Peyer's patch (tissue), 4 donors: ENCODE measurements around the gene CNTNAP2. TPM values are rescaled to one million over a fixed set of nuclear protein-coding genes. Genes with fewer than 3 reads are reported as not detected.
"Not testable (repeated sequence)": the region's sequence is repeated elsewhere in the genome, so short reads cannot be mapped to it uniquely, and the experiment has no call there.

Experiments used
- DNase-seq, 3 donors: peaks; one replicate each; pipeline ENCODE4 v3.0.0-alpha.2; 2017 to 2019
- H3K27ac ChIP-seq, 4 donors: fragments of 200-600 bp; sonication (generic); one replicate each; pipeline ENCODE4 v1.5.1; 2016 to 2019
- H3K27me3 ChIP-seq, 2 donors: fragments of 200-600 bp; sonication (generic); one replicate each; pipeline ENCODE4 v1.5.1; 2019
- H3K36me3 ChIP-seq, 3 donors: fragments of 200-600 bp; sonication (generic); one replicate each; pipeline ENCODE4 v1.5.1; 2016 to 2019
- H3K4me1 ChIP-seq, 4 donors: fragments of 200-600 bp; sonication (generic); one replicate each; pipeline ENCODE4 v1.5.1; 2016 to 2019
- H3K4me3 ChIP-seq, 4 donors: fragments of 200-600 bp; sonication (generic); 1 replicate in 3 of 4; 2 replicates in 1 of 4; pipeline ENCODE4 v1.5.1; 2016 to 2019; ENCODE audit warnings: mild to moderate bottlenecking in 1 of 4
- H3K9me3 ChIP-seq, 4 donors: fragments of 200-600 bp; sonication (generic); one replicate each; pipeline ENCODE4 v1.5.1; 2016 to 2019; ENCODE audit warnings: mild to moderate bottlenecking in 1 of 4
- POLR2A ChIP-seq, 2 donors: fragments of 450-650 bp; IDR thresholded peaks; one replicate each; pipeline ENCODE4 v1.5.1; 2017; ENCODE audit warnings: antibody characterized with exemption in 2 of 2, mild to moderate bottlenecking in 2 of 2, moderate library complexity in 2 of 2
- total RNA-seq, 4 donors: library from RNA; depleted of rRNA; stranded (reverse); fragments of >200 nt; gene quantifications; one replicate each; pipeline ENCODE4 v1.1.0, GENCODE V29; 2016
- TF ChIP-seq, protein P1 (sequence below), 6 experiments: fragments of 450-650 bp in 4 of 6; fragments of 200-600 bp in 2 of 6; sonication (generic) in 1 of 6; IDR thresholded peaks; one replicate each; pipeline ENCODE4 v1.5.1; 2017 to 2019; ENCODE audit warnings: antibody characterized with exemption in 6 of 6, mild to moderate bottlenecking in 3 of 6, moderate library complexity in 1 of 6

The CNTNAP2 gene
- total RNA-seq, 4 donors from 2014 or later = 1.5 to 4.9 (median 3.6) TPM

- H3K27ac ChIP-seq = no peak overlapping the region
- H3K27me3 ChIP-seq = no peaks in the 10 kb centered on the region
These were observed 1659.1 kb downstream of the CNTNAP2 start for GRCh38 chr7:147775516-147776284.

GRCh38 chr7:147777309-147777708 is 1660.7 kb downstream of the CNTNAP2 start:
- Histone ChIP-seq H3K4me1 (no peaks in the 10 kb centered on the region), H3K4me3 (no peak overlapping the region), H3K27me3 (no peaks in the 10 kb centered on the region), H3K36me3 (no peaks in the 10 kb centered on the region), H3K27ac (no peak overlapping the region), H3K9me3 (no peaks in the 10 kb centered on the region)
- no peak for TF ChIP-seq POLR2A (IDR thresholded peaks at IDR 0.05)
- TF ChIP-seq, protein P1, sequence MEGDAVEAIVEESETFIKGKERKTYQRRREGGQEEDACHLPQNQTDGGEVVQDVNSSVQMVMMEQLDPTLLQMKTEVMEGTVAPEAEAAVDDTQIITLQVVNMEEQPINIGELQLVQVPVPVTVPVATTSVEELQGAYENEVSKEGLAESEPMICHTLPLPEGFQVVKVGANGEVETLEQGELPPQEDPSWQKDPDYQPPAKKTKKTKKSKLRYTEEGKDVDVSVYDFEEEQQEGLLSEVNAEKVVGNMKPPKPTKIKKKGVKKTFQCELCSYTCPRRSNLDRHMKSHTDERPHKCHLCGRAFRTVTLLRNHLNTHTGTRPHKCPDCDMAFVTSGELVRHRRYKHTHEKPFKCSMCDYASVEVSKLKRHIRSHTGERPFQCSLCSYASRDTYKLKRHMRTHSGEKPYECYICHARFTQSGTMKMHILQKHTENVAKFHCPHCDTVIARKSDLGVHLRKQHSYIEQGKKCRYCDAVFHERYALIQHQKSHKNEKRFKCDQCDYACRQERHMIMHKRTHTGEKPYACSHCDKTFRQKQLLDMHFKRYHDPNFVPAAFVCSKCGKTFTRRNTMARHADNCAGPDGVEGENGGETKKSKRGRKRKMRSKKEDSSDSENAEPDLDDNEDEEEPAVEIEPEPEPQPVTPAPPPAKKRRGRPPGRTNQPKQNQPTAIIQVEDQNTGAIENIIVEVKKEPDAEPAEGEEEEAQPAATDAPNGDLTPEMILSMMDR (IDR thresholded peaks at IDR 0.05) = no peak
- no peak for DNase-seq

More at GRCh38 chr7:147775516-147776284, 1659.1 kb downstream of the CNTNAP2 start:
- H3K4me1 ChIP-seq = no peaks in the 10 kb centered on the region
- H3K36me3 ChIP-seq = no peaks in the 10 kb centered on the region
- DNase-seq = no peak
- no peaks in the 10 kb centered on the region for H3K9me3 ChIP-seq
- no peak overlapping the region for H3K4me3 ChIP-seq
- TF ChIP-seq, protein P1 (IDR thresholded peaks at IDR 0.05) = no peak
- no peak for TF ChIP-seq POLR2A (IDR thresholded peaks at IDR 0.05)

- H3K36me3 ChIP-seq = no peaks in the 10 kb centered on the region
- no peak overlapping the region for H3K4me3 ChIP-seq
- H3K4me1 ChIP-seq = no peaks in the 10 kb centered on the region
- no peak overlapping the region for H3K27ac ChIP-seq
- DNase-seq = no peak
- H3K9me3 ChIP-seq = no peaks in the 10 kb centered on the region
- TF ChIP-seq, protein P1 (IDR thresholded peaks at IDR 0.05) = no peak
- no peak for TF ChIP-seq POLR2A (IDR thresholded peaks at IDR 0.05)
- no peaks in the 10 kb centered on the region for H3K27me3 ChIP-seq
These were observed 1663.3 kb downstream of the CNTNAP2 start for GRCh38 chr7:147779949-147780348.

GRCh38 chr7:147796581-147796980 is 1680.0 kb downstream of the CNTNAP2 start:
- H3K27ac ChIP-seq = no peak overlapping the region
- TF ChIP-seq POLR2A (IDR thresholded peaks at IDR 0.05) = no peak
- TF ChIP-seq, protein P1 (IDR thresholded peaks at IDR 0.05) = no peak
- no peak for DNase-seq
- no peaks in the 10 kb centered on the region for H3K4me1 ChIP-seq
- no peaks in the 10 kb centered on the region for H3K36me3 ChIP-seq
- H3K27me3 ChIP-seq = no peaks in the 10 kb centered on the region
- H3K4me3 ChIP-seq = no peak overlapping the region
- no peaks in the 10 kb centered on the region for H3K9me3 ChIP-seq

GRCh38 chr7:147798001-147798400 is 1681.4 kb downstream of the CNTNAP2 start:
- no peak overlapping the region for H3K27ac ChIP-seq
- H3K4me3 ChIP-seq = no peak overlapping the region
- TF ChIP-seq, protein P1 (IDR thresholded peaks at IDR 0.05) = no peak
- no peak for TF ChIP-seq POLR2A (IDR thresholded peaks at IDR 0.05)
- H3K36me3 ChIP-seq = no peaks in the 10 kb centered on the region
- no peaks in the 10 kb centered on the region for H3K4me1 ChIP-seq
- no peaks in the 10 kb centered on the region for H3K27me3 ChIP-seq
- no peak for DNase-seq
- H3K9me3 ChIP-seq = no peaks in the 10 kb centered on the region

DNA sequence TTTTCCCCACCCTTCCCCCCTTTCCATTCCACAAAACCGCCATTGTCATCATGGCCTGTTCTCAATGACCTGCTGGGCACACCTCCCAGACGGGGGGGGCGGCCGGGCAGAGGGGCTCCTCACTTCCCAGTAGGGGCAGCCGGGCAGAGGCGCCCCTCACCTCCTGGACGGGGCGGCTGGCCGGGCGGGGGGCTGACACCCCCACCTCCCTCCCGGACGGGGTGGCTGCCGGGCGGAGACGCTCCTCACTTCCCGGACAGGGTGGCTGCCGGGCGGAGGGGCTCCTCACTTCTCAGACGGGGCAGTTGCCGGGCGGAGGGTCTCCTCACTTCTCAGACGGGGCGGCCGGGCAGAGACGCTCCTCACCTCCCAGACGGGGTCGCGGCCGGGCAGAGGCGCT is 1685.2 kb downstream of the CNTNAP2 start:
- not testable (repeated sequence) for H3K4me3 ChIP-seq, DNase-seq, H3K27ac ChIP-seq, H3K9me3 ChIP-seq, H3K27me3 ChIP-seq, H3K4me1 ChIP-seq, H3K36me3 ChIP-seq
